A549 (cell line): ENCODE data around the gene DNASE1L2. TPM values are rescaled to one million over a fixed set of nuclear protein-coding genes. Genes with fewer than 3 reads are reported as not detected.
"Not testable (repeated sequence)": the region's sequence is repeated elsewhere in the genome, so short reads cannot be mapped to it uniquely, and the experiment has no call there.

Source experiments
- ATAC-seq, 2 experiments: fragments of 200-7000 bp in 1 of 2; fragments of >200 bp in 1 of 2; cut with Nextera tagmentation in 1 of 2; cut with Tn5 transposase in 1 of 2; 3 replicates each; pipeline versions ENCODE4 v1.8.0 to v1.9.1; 2018 to 2020; ENCODE audit warnings: mild to moderate bottlenecking in 1 of 2, moderate library complexity in 1 of 2
- CTCF ChIA-PET: fragments of 300-600 bp; sonication (Branson Sonifier 250); formaldehyde crosslinking; extraction: SDS; loops from one replicate; lab custom pipeline; 2021; ENCODE audit warnings: antibody characterized with exemption, inconsistent platforms; lab: Yijun Ruan, JAX
- POLR2A ChIA-PET: fragments of 350-600 bp; formaldehyde crosslinking; extraction: SDS; loops from one replicate; lab custom pipeline; 2021; ENCODE audit warnings: antibody characterized with exemption, inconsistent platforms; lab: Yijun Ruan, JAX
- DNase-seq, 2 experiments: peaks; one replicate each; pipeline versions ENCODE4 v3.0.0 to v3.0.0-alpha.2; 2011 to 2016; ENCODE audit warnings: low read depth in 1 of 2, low spot score in 1 of 2
- FAIRE-seq: peaks from 2 replicates; lab custom pipeline; 2011; peaks lifted over from hg19 to GRCh38; lab: Jason Lieb, UNC
- H3K27ac ChIP-seq, 2 experiments: fragments of >200 bp; sonication (Bioruptor Twin); formaldehyde crosslinking; 3 replicates each; pipeline ENCODE4 v1.5.1; 2016 to 2017
- H3K4me1 ChIP-seq: fragments of >200 bp; sonication (Bioruptor Twin); formaldehyde crosslinking; 3 replicates; pipeline ENCODE4 v1.6.1; 2016
- H3K4me2 ChIP-seq: fragments of >200 bp; sonication (Bioruptor Twin); formaldehyde crosslinking; 3 replicates; pipeline ENCODE4 v1.6.1; 2016
- H3K4me3 ChIP-seq: fragments of >200 bp; sonication (Bioruptor Twin); formaldehyde crosslinking; 3 replicates; pipeline ENCODE4 v1.5.1; 2016
- H3K9me3 ChIP-seq: fragments of >200 bp; sonication (Bioruptor Twin); formaldehyde crosslinking; 3 replicates; pipeline ENCODE4 v1.6.1; 2016
- BHLHE40 ChIP-seq: IDR thresholded peaks from 2 replicates; pipeline ENCODE4 v1.6.1; 2012; ENCODE audit warnings: low read depth, low read length, inconsistent platforms
- CBX2 ChIP-seq: fragments of 200-600 bp; sonication (generic); IDR thresholded peaks from 2 replicates; pipeline ENCODE4 v1.6.1; 2016; ENCODE audit warnings: low read depth, mild to moderate bottlenecking, borderline replicate concordance
- CTCF ChIP-seq: fragments of >200 bp; sonication (Bioruptor Twin); formaldehyde crosslinking; IDR thresholded peaks from 3 replicates; pipeline ENCODE4 v1.5.1; 2016
- HDAC2 ChIP-seq: fragments of 200-600 bp; sonication (generic); IDR thresholded peaks from 2 replicates; pipeline ENCODE4 v1.6.1; 2016
- HEYL ChIP-seq: fragments of 250-450 bp; sonication (Bioruptor Pico); IDR thresholded peaks from 2 replicates; pipeline ENCODE4 v1.8.0; 2021; ENCODE audit warnings: mild to moderate bottlenecking, moderate library complexity
- JUNB ChIP-seq: fragments of >200 bp; sonication (Bioruptor Twin); formaldehyde crosslinking; IDR thresholded peaks from 2 replicates; pipeline ENCODE4 v1.6.1; 2016
- KDM1A ChIP-seq: fragments of 200-600 bp; sonication (generic); IDR thresholded peaks from 2 replicates; pipeline ENCODE4 v1.6.1; 2016; ENCODE audit warnings: low read depth, mild to moderate bottlenecking
- KDM5A ChIP-seq: fragments of 200-600 bp; sonication (generic); IDR thresholded peaks from 2 replicates; pipeline ENCODE4 v1.6.1; 2016; ENCODE audit warnings: antibody characterized with exemption, mild to moderate bottlenecking
- MAFK ChIP-seq: fragments of 450-650 bp; IDR thresholded peaks from 2 replicates; pipeline ENCODE4 v1.6.1; 2014; ENCODE audit not compliant: partially characterized antibody
- MAZ ChIP-seq: fragments of 150-350 bp; IDR thresholded peaks from 2 replicates; pipeline ENCODE4 v1.6.1; 2014; ENCODE audit warnings: antibody characterized with exemption, low read depth, low read length, borderline replicate concordance
- MYC ChIP-seq: IDR thresholded peaks from 2 replicates; pipeline ENCODE4 v1.6.1; 2012; ENCODE audit warnings: mild to moderate bottlenecking, inconsistent platforms, low read length, improper control_type of control experiment, borderline replicate concordance
- NPAS2 ChIP-seq: fragments of 250-450 bp; sonication (Bioruptor Pico); IDR thresholded peaks from 2 replicates; pipeline ENCODE4 v1.8.0; 2022; ENCODE audit warnings: mild to moderate bottlenecking, moderate library complexity, borderline replicate concordance
- NR3C1 ChIP-seq: fragments of >200 bp; sonication (Bioruptor Twin); formaldehyde crosslinking; IDR thresholded peaks from 3 replicates; pipeline ENCODE4 v1.6.1; 2017
- POLR2AphosphoS2 ChIP-seq: conservative IDR thresholded peaks from 2 replicates; pipeline ENCODE4 v1.6.1; 2012; ENCODE audit warnings: low read length, improper control_type of control experiment, inconsistent platforms
- RARB ChIP-seq: fragments of 250-450 bp; sonication (Bioruptor Pico); IDR thresholded peaks from 2 replicates; pipeline ENCODE4 v1.8.0; 2021; ENCODE audit warnings: mild to moderate bottlenecking, moderate library complexity
- RCOR1 ChIP-seq: fragments of 150-350 bp; IDR thresholded peaks from 2 replicates; pipeline ENCODE4 v1.6.1; 2014; ENCODE audit warnings: antibody characterized with exemption, low read length, low read depth
- SMC3 ChIP-seq: fragments of >200 bp; sonication (Bioruptor Twin); formaldehyde crosslinking; IDR thresholded peaks from 3 replicates; pipeline ENCODE4 v1.6.1; 2018; ENCODE audit warnings: inconsistent platforms
- ZC3H11A ChIP-seq: fragments of 450-650 bp; IDR thresholded peaks from 2 replicates; pipeline ENCODE4 v1.6.1; 2014; ENCODE audit warnings: antibody characterized with exemption, mild to moderate bottlenecking
- WGBS: methylation state at CpG from one replicate; pipeline ENCODE4 v1.1.6; 2017; ENCODE audit errors: missing lambda C conversion rate; 5-methylcytosine and 5-hydroxymethylcytosine counted together
- polyA plus RNA-seq, 4 experiments: library from polyadenylated mRNA; depleted of rRNA in 3 of 4; stranded (reverse); fragments of >200 nt; fragmentation: RNase III in 1 of 4; extraction: RNeasy Plus Mini Kit Qiagen cat#74134 plus additional on column Dnase treatment in 1 of 4; gene quantifications; 2 replicates in 3 of 4; 3 replicates in 1 of 4; pipeline ENCODE4 v1.2.3, GENCODE V29; 2011 to 2017
- TF ChIP-seq, protein P1 (sequence below): fragments of >200 bp; sonication (Bioruptor Twin); formaldehyde crosslinking; IDR thresholded peaks from 2 replicates; pipeline ENCODE4 v1.6.1; 2016
- TF ChIP-seq, protein P2 (sequence below): IDR thresholded peaks from 2 replicates; pipeline ENCODE4 v1.6.1; 2012; ENCODE audit warnings: low read depth, borderline replicate concordance
- TF ChIP-seq, protein P3 (sequence below): fragments of >200 bp; sonication (Bioruptor Twin); formaldehyde crosslinking; IDR thresholded peaks from 3 replicates; pipeline ENCODE4 v1.6.1; 2016

The DNASE1L2 gene
- polyA plus RNA-seq, 2 of the 4 experiments (the other 2 are of a cell fraction): 0.36 to 1.2 TPM

- Histone ChIP-seq H3K4me2 (no peak overlapping the region), H3K27ac (no peak overlapping the region), H3K4me1 (peaks cover 6% of the 10 kb centered on the region), H3K4me3 (no peak overlapping the region), H3K9me3 (no peaks in the 10 kb centered on the region)
- DNase-seq: no peak
- TF ChIP-seq POLR2AphosphoS2 (no peak), KDM1A (no peak), SMC3 (no peak), HDAC2 (no peak), MYC (no peak), RCOR1 (no peak), NR3C1 (no peak), RARB (CRISPR knock-in tag) (no peak), MAZ (no peak), CTCF (no peak), NPAS2 (no peak), HEYL (no peak), KDM5A (no peak), MAFK (no peak), BHLHE40 (no peak), CBX2 (no peak), JUNB (no peak)
- TF ChIP-seq, protein P1, sequence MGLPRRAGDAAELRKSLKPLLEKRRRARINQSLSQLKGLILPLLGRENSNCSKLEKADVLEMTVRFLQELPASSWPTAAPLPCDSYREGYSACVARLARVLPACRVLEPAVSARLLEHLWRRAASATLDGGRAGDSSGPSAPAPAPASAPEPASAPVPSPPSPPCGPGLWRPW: no peak
- TF ChIP-seq, protein P2, sequence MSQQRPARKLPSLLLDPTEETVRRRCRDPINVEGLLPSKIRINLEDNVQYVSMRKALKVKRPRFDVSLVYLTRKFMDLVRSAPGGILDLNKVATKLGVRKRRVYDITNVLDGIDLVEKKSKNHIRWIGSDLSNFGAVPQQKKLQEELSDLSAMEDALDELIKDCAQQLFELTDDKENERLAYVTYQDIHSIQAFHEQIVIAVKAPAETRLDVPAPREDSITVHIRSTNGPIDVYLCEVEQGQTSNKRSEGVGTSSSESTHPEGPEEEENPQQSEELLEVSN: no peak
- TF ChIP-seq, protein P3, sequence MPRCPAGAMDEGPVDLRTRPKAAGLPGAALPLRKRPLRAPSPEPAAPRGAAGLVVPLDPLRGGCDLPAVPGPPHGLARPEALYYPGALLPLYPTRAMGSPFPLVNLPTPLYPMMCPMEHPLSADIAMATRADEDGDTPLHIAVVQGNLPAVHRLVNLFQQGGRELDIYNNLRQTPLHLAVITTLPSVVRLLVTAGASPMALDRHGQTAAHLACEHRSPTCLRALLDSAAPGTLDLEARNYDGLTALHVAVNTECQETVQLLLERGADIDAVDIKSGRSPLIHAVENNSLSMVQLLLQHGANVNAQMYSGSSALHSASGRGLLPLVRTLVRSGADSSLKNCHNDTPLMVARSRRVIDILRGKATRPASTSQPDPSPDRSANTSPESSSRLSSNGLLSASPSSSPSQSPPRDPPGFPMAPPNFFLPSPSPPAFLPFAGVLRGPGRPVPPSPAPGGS: no peak
- WGBS: 79% methylated on average over 6 of the region's 6 CpGs
- no peak for ATAC-seq
- POLR2A ChIA-PET: interaction anchor here (1.8 kb wide), 1 partner anchor 45 kb away, joined by 4 read pairs; the partner anchor contains the start of gene TRAF7
- FAIRE-seq: no peak
- CTCF ChIA-PET: interaction anchor here (1.1 to 1.2 kb wide), 2 partner anchors 11 to 32 kb away, joined by 3 read pairs; no protein-coding TSS in a partner anchor
Measured at GRCh38 chr16:2200313-2200712, 35.9 kb upstream of the DNASE1L2 start.

GRCh38 chr16:2203119-2203688, 33.0 kb upstream of the DNASE1L2 start:
- not testable (repeated sequence) for H3K27ac ChIP-seq, FAIRE-seq, H3K4me3 ChIP-seq, H3K4me1 ChIP-seq, H3K9me3 ChIP-seq, H3K4me2 ChIP-seq, ATAC-seq, DNase-seq
- peak; percentile 69 for TF ChIP-seq ZC3H11A
- ChIA-PET POLR2A (interaction anchor here (0.8 to 1.6 kb wide), 2 partner anchors 12 to 48 kb away, joined by 3 to 8 read pairs; partner anchors contain the start of genes PGP and TRAF7), CTCF (interaction anchor here (1.2 to 2.6 kb wide), 2 partner anchors 9 to 137 kb away, joined by 4 to 25 read pairs; partner anchors contain the start of gene ABCA3)
- WGBS: 93% methylated on average over 8 of the region's 8 CpGs
